HFFc6 (cell line): ENCODE data around the gene GRID1. TPM values are rescaled to one million over a fixed set of nuclear protein-coding genes. Genes with fewer than 3 reads are reported as not detected.

Experiments used
- DNase-seq: peaks from one replicate; pipeline ENCODE4 v3.0.0-alpha.2; 2018
- H3K27ac Mint-ChIP-seq: 2 replicates; pipeline ENCODE4 v1.8.0; 2020; ENCODE audit warnings: mild to moderate bottlenecking, mixed read lengths
- H3K27me3 Mint-ChIP-seq: 2 replicates; pipeline ENCODE4 v1.8.0; 2021; ENCODE audit warnings: mild to moderate bottlenecking, moderate library complexity, mixed read lengths; ENCODE audit not compliant: insufficient read depth
- H3K36me3 Mint-ChIP-seq: 2 replicates; pipeline ENCODE4 v1.8.0; 2021; ENCODE audit warnings: low read depth, mixed read lengths
- H3K4me1 Mint-ChIP-seq: 2 replicates; pipeline ENCODE4 v1.8.0; 2020; ENCODE audit warnings: low read depth, mixed read lengths
- H3K4me3 Mint-ChIP-seq: 2 replicates; pipeline ENCODE4 v1.8.0; 2020; ENCODE audit warnings: mild to moderate bottlenecking, moderate library complexity, mixed read lengths
- H3K9me3 Mint-ChIP-seq: 2 replicates; pipeline ENCODE4 v1.8.0; 2020; ENCODE audit warnings: mild to moderate bottlenecking, mixed read lengths
- CTCF ChIP-seq: fragments of 200-600 bp; sonication (generic); IDR thresholded peaks from 2 replicates; pipeline ENCODE4 v1.5.0; 2021; ENCODE audit warnings: antibody characterized with exemption, mild to moderate bottlenecking
- total RNA-seq, 6 experiments: library from RNA; stranded (reverse); fragmentation: NEBNext Ultra II Directional; extraction: Animal tissue kit (Norgen Biotek cat#: 25700); gene quantifications; 2 replicates in 1 of 6; 3 replicates in 5 of 6; pipeline ENCODE4 v1.2.3, GENCODE V29; 2021

The GRID1 gene
- total RNA-seq, 6 experiments from 2014 or later: not detected

GRCh38 chr10:86312701-86313270 is 53.8 kb downstream of the GRID1 start:
- no peak for TF ChIP-seq CTCF
- H3K27ac Mint-ChIP-seq: no peak overlapping the region
- H3K4me1 Mint-ChIP-seq: no peaks in the 10 kb centered on the region

GRCh38 chr10:86311906-86312305 is 54.7 kb downstream of the GRID1 start:
- peaks cover 4% of the 10 kb centered on the region; the same call in 1 of the 2 replicates for H3K9me3 Mint-ChIP-seq
- no peak overlapping the region for H3K4me3 Mint-ChIP-seq
- TF ChIP-seq CTCF: no peak
- no peaks in the 10 kb centered on the region for H3K4me1 Mint-ChIP-seq
- H3K36me3 Mint-ChIP-seq: no peaks in the 10 kb centered on the region
- H3K27me3 Mint-ChIP-seq: peaks cover 1% of the 10 kb centered on the region; the same call in 1 of the 2 replicates
- no peak for DNase-seq
- H3K27ac Mint-ChIP-seq: no peak overlapping the region

More at GRCh38 chr10:86312701-86313270, 53.8 kb downstream of the GRID1 start:
- no peak for DNase-seq
- peaks cover 1% of the 10 kb centered on the region; the same call in 1 of the 2 replicates for H3K27me3 Mint-ChIP-seq
- H3K4me3 Mint-ChIP-seq: no peak overlapping the region
- peaks cover 4% of the 10 kb centered on the region; the same call in 1 of the 2 replicates for H3K9me3 Mint-ChIP-seq
- H3K36me3 Mint-ChIP-seq: no peaks in the 10 kb centered on the region

- H3K4me1 Mint-ChIP-seq: no peaks in the 10 kb centered on the region
- DNase-seq: no peak
- TF ChIP-seq CTCF: no peak
- no peak overlapping the region for H3K4me3 Mint-ChIP-seq
- no peak overlapping the region for H3K27ac Mint-ChIP-seq
- peaks cover 4% of the 10 kb centered on the region; the same call in 1 of the 2 replicates for H3K9me3 Mint-ChIP-seq
- H3K36me3 Mint-ChIP-seq: no peaks in the 10 kb centered on the region
- H3K27me3 Mint-ChIP-seq: peaks cover 1% of the 10 kb centered on the region; the same call in 1 of the 2 replicates
These were observed 55.4 kb downstream of the GRID1 start for GRCh38 chr10:86311190-86311589.

GRCh38 chr10:86310702-86311101 is 55.9 kb downstream of the GRID1 start:
- Mint-ChIP-seq H3K36me3 (no peaks in the 10 kb centered on the region), H3K4me1 (no peaks in the 10 kb centered on the region), H3K9me3 (peaks cover 4% of the 10 kb centered on the region; the same call in 1 of the 2 replicates), H3K27ac (no peak overlapping the region), H3K27me3 (peaks cover 1% of the 10 kb centered on the region; the same call in 1 of the 2 replicates), H3K4me3 (no peak overlapping the region)
- DNase-seq: no peak
- TF ChIP-seq CTCF: no peak

- no peak overlapping the region for H3K4me3 Mint-ChIP-seq
- peaks cover 1% of the 10 kb centered on the region; the same call in 1 of the 2 replicates for H3K27me3 Mint-ChIP-seq
- TF ChIP-seq CTCF: no peak
- DNase-seq: no peak
- no peaks in the 10 kb centered on the region for H3K4me1 Mint-ChIP-seq
- H3K27ac Mint-ChIP-seq: no peak overlapping the region
- peaks cover 4% of the 10 kb centered on the region; the same call in 1 of the 2 replicates for H3K9me3 Mint-ChIP-seq
- H3K36me3 Mint-ChIP-seq: no peaks in the 10 kb centered on the region
These were observed 56.3 kb downstream of the GRID1 start for GRCh38 chr10:86310291-86310690.
